H9 (cell line): Measurements from ENCODE around the gene GRM3. TPM values are rescaled to one million over a fixed set of nuclear protein-coding genes. Genes with fewer than 3 reads are reported as not detected.

Source experiments
- DNase-seq: peaks from one replicate; pipeline ENCODE4 v3.0.0-alpha.2; 2017
- H2AFZ ChIP-seq: one replicate; pipeline ENCODE4 v1.6.1; 2013; ENCODE audit warnings: mild to moderate bottlenecking, low read length, control low read depth, moderate library complexity
- H2AK5ac ChIP-seq: 2 replicates; pipeline ENCODE4 v1.6.1; 2013; ENCODE audit warnings: low read length, control low read depth, mixed read lengths; ENCODE audit not compliant: insufficient read length
- H2BK120ac ChIP-seq: one replicate; pipeline ENCODE4 v1.6.1; 2013; ENCODE audit warnings: low read depth, mild to moderate bottlenecking, low read length, control low read depth, inconsistent platforms; ENCODE audit not compliant: poor library complexity, severe bottlenecking
- H2BK12ac ChIP-seq: 2 replicates; pipeline ENCODE4 v1.6.1; 2013; ENCODE audit warnings: low read length, control low read depth, mixed read lengths, low read depth; ENCODE audit not compliant: insufficient read length
- H2BK15ac ChIP-seq: 2 replicates; pipeline ENCODE4 v1.6.1; 2013; ENCODE audit warnings: low read depth, low read length, control low read depth
- H2BK20ac ChIP-seq: one replicate; pipeline ENCODE4 v1.6.1; 2013; ENCODE audit warnings: low read depth, mild to moderate bottlenecking, low read length, control low read depth, inconsistent platforms; ENCODE audit not compliant: poor library complexity, severe bottlenecking
- H2BK5ac ChIP-seq: 2 replicates; pipeline ENCODE4 v1.6.1; 2013; ENCODE audit warnings: low read length, control low read depth, mixed read lengths; ENCODE audit not compliant: insufficient read length
- H3K14ac ChIP-seq: 2 replicates; pipeline ENCODE4 v1.6.1; 2013; ENCODE audit warnings: low read length, control low read depth; ENCODE audit not compliant: insufficient read depth
- H3K18ac ChIP-seq: 2 replicates; pipeline ENCODE4 v1.6.1; 2013; ENCODE audit warnings: low read depth, mild to moderate bottlenecking, mixed read lengths, low read length, control low read depth; ENCODE audit not compliant: insufficient read length
- H3K23ac ChIP-seq: 2 replicates; pipeline ENCODE4 v1.6.1; 2013; ENCODE audit warnings: low read length, control low read depth, mixed read lengths, low read depth; ENCODE audit not compliant: insufficient read length
- H3K23me2 ChIP-seq: 2 replicates; pipeline ENCODE4 v1.6.1; 2013; ENCODE audit warnings: low read depth, mild to moderate bottlenecking, mixed read lengths, low read length, control low read depth; ENCODE audit not compliant: insufficient read length, poor library complexity, severe bottlenecking
- H3K27ac ChIP-seq: 2 replicates; pipeline ENCODE4 v1.5.1; 2013; ENCODE audit warnings: low read length, control low read depth, mixed read lengths, low read depth; ENCODE audit not compliant: insufficient read length
- H3K27me3 ChIP-seq: 2 replicates; pipeline ENCODE4 v1.6.1; 2013; ENCODE audit warnings: low read length, control low read depth, inconsistent platforms; ENCODE audit not compliant: insufficient read depth
- H3K4ac ChIP-seq: 2 replicates; pipeline ENCODE4 v1.6.1; 2013; ENCODE audit warnings: low read depth, mild to moderate bottlenecking, control low read depth, inconsistent platforms, low read length, moderate library complexity
- H3K4me1 ChIP-seq: 2 replicates; pipeline ENCODE4 v1.6.1; 2013; ENCODE audit warnings: low read length, control low read depth, inconsistent platforms; ENCODE audit not compliant: insufficient read depth
- H3K4me2 ChIP-seq: 2 replicates; pipeline ENCODE4 v1.6.1; 2013; ENCODE audit warnings: low read length, control low read depth, mixed read lengths; ENCODE audit not compliant: insufficient read length, insufficient read depth
- H3K56ac ChIP-seq: 2 replicates; pipeline ENCODE4 v1.6.1; 2013; ENCODE audit warnings: low read depth, mild to moderate bottlenecking, mixed read lengths, low read length, control low read depth; ENCODE audit not compliant: insufficient read length
- H3K79me1 ChIP-seq: 2 replicates; pipeline ENCODE4 v1.6.1; 2013; ENCODE audit warnings: low read depth, mild to moderate bottlenecking, moderate library complexity, low read length, control low read depth, inconsistent platforms; ENCODE audit not compliant: insufficient read depth, poor library complexity, severe bottlenecking
- H3K79me2 ChIP-seq: 2 replicates; pipeline ENCODE4 v1.6.1; 2013; ENCODE audit warnings: low read length, control low read depth, inconsistent platforms; ENCODE audit not compliant: insufficient read depth
- H3K9ac ChIP-seq: 2 replicates; pipeline ENCODE4 v1.6.1; 2013; ENCODE audit warnings: low read length, control low read depth, mixed read lengths; ENCODE audit not compliant: insufficient read length; ENCODE audit errors: extremely low read depth
- H3K9me3 ChIP-seq: one replicate; pipeline ENCODE4 v1.6.1; 2013; ENCODE audit warnings: low read depth, low read length, inconsistent platforms; ENCODE audit not compliant: control insufficient read depth
- H3T11ph ChIP-seq: one replicate; pipeline ENCODE4 v1.6.1; 2013; ENCODE audit warnings: mild to moderate bottlenecking, low read length, control low read depth, inconsistent platforms
- H4K20me1 ChIP-seq: one replicate; pipeline ENCODE4 v1.6.1; 2013; ENCODE audit not compliant: control insufficient read depth, insufficient read length, insufficient read depth
- H4K5ac ChIP-seq: 2 replicates; pipeline ENCODE4 v1.6.1; 2013; ENCODE audit warnings: low read depth, mild to moderate bottlenecking, mixed read lengths, low read length, control low read depth; ENCODE audit not compliant: insufficient read length
- H4K8ac ChIP-seq: replicated peaks from 2 replicates; pipeline ENCODE4 v1.6.1; 2013; ENCODE audit warnings: low read length, control low read depth, mixed read lengths, low read depth; ENCODE audit not compliant: insufficient read length
- H4K91ac ChIP-seq: 2 replicates; pipeline ENCODE4 v1.6.1; 2013; ENCODE audit warnings: low read depth, mild to moderate bottlenecking, moderate library complexity, mixed read lengths, low read length, control low read depth; ENCODE audit not compliant: insufficient read length
- H3K27ac Mint-ChIP-seq, 3 experiments: 2 replicates in 2 of 3; 3 replicates in 1 of 3; pipeline ENCODE4 v1.8.0; 2020 to 2021; ENCODE audit warnings: mixed read lengths in 3 of 3, mild to moderate bottlenecking in 1 of 3, moderate library complexity in 1 of 3
- H3K27me3 Mint-ChIP-seq: 2 replicates; pipeline ENCODE4 v1.8.0; 2021; ENCODE audit warnings: low read depth, mild to moderate bottlenecking, moderate library complexity, mixed read lengths
- H3K36me3 Mint-ChIP-seq, 3 experiments: 2 replicates in 2 of 3; 3 replicates in 1 of 3; pipeline ENCODE4 v1.8.0; 2020 to 2021; ENCODE audit warnings: low read depth in 3 of 3, mixed read lengths in 3 of 3; ENCODE audit not compliant: insufficient read depth in 1 of 3
- H3K4me1 Mint-ChIP-seq, 2 experiments: 2 replicates each; pipeline ENCODE4 v1.8.0; 2020; ENCODE audit warnings: mixed read lengths in 2 of 2
- H3K4me3 Mint-ChIP-seq, 2 experiments: 2 replicates in 1 of 2; 3 replicates in 1 of 2; pipeline ENCODE4 v1.8.0; 2020 to 2021; ENCODE audit warnings: mild to moderate bottlenecking in 2 of 2, mixed read lengths in 2 of 2, moderate library complexity in 1 of 2
- H3K9me3 Mint-ChIP-seq, 2 experiments: 2 replicates in 1 of 2; 3 replicates in 1 of 2; pipeline ENCODE4 v1.8.0; 2020; ENCODE audit warnings: mild to moderate bottlenecking in 2 of 2, mixed read lengths in 2 of 2, moderate library complexity in 1 of 2
- CTCF ChIP-seq: fragments of 200-600 bp; sonication (generic); conservative IDR thresholded peaks from 3 replicates; pipeline ENCODE4 v1.8.0; 2021; ENCODE audit warnings: antibody characterized with exemption, mild to moderate bottlenecking
- WGBS: extraction: QIAGEN DNeasy Blood & Tissue Kit; methylation state at CpG from one replicate; pipeline ENCODE4 v1.1.7; 2013; ENCODE audit warnings: missing lambda C conversion rate, low lambda C conversion rate, mixed read lengths; ENCODE audit not compliant: insufficient read length; ENCODE audit errors: extremely low coverage; 5-methylcytosine and 5-hydroxymethylcytosine counted together
- total RNA-seq: library from RNA; stranded (reverse); gene quantifications from 2 replicates; pipeline ENCODE4 v1.2.1, GENCODE V29; 2021

Gene GRM3
- total RNA-seq, 1 experiment from 2014 or later: 0.15 TPM

- no peak overlapping the region for H2BK15ac ChIP-seq
- H4K91ac ChIP-seq: no peak overlapping the region
- H4K20me1 ChIP-seq: no peaks in the 10 kb centered on the region
- Mint-ChIP-seq H3K36me3 (no peaks in the 10 kb centered on the region), H3K27me3 (no peaks in the 10 kb centered on the region), H3K9me3 (no peaks in the 10 kb centered on the region), H3K27ac (no peak overlapping the region), H3K4me1 (no peaks in the 10 kb centered on the region; a peak in 1 of 4 replicates), H3K4me3 (no peak overlapping the region)
- H3K79me2 ChIP-seq: no peaks in the 10 kb centered on the region
- no peak overlapping the region for H3K56ac ChIP-seq
- no peaks in the 10 kb centered on the region for H3K23me2 ChIP-seq
- H4K8ac ChIP-seq: no peak overlapping the region
- H3K9ac ChIP-seq: no peak overlapping the region
- no peak for DNase-seq
- no peak overlapping the region for H3T11ph ChIP-seq
- no peak overlapping the region for H4K5ac ChIP-seq
- H3K79me1 ChIP-seq: no peaks in the 10 kb centered on the region
- H3K27me3 ChIP-seq: no peaks in the 10 kb centered on the region
- no CpG with 5 or more reads among the region's 1 CpG for WGBS
- no peaks in the 10 kb centered on the region for H3K4me1 ChIP-seq
- no peak for TF ChIP-seq CTCF
- no peak overlapping the region for H3K18ac ChIP-seq
- H3K27ac ChIP-seq: no peak overlapping the region
- H2BK120ac ChIP-seq: no peak overlapping the region
- H2BK12ac ChIP-seq: no peak overlapping the region
- H2AK5ac ChIP-seq: no peak overlapping the region
- no peak overlapping the region for H2AFZ ChIP-seq
- no peak overlapping the region for H2BK5ac ChIP-seq
- H3K23ac ChIP-seq: no peak overlapping the region
- H3K9me3 ChIP-seq: no peaks in the 10 kb centered on the region
- no peak overlapping the region for H3K4me2 ChIP-seq
- H2BK20ac ChIP-seq: no peak overlapping the region
- no peak overlapping the region for H3K14ac ChIP-seq
- no peak overlapping the region for H3K4ac ChIP-seq
These were observed 132.4 kb downstream of the GRM3 start for GRCh38 chr7:86776136-86776535.
